Lower leg skin (tissue), 4 donors: ENCODE data around the gene DGKB. TPM values are rescaled to one million over a fixed set of nuclear protein-coding genes. Genes with fewer than 3 reads are reported as not detected.

Experiments used
- DNase-seq, 2 donors: peaks; one replicate each; pipeline ENCODE4 v3.0.0-alpha.2; 2019; ENCODE audit warnings: low spot score in 2 of 2
- H3K4me3 ChIP-seq: fragments of 200-600 bp; sonication (generic); 2 replicates; pipeline ENCODE4 v1.5.1; 2017; ENCODE audit warnings: mild to moderate bottlenecking, low read depth; ENCODE audit not compliant: poor library complexity, severe bottlenecking
- CTCF ChIP-seq, 3 donors: fragments of 450-650 bp; IDR thresholded peaks; one replicate each; pipeline ENCODE4 v1.5.1; 2016; ENCODE audit warnings: antibody characterized with exemption in 3 of 3, mild to moderate bottlenecking in 3 of 3, moderate library complexity in 2 of 3
- POLR2A ChIP-seq, 2 donors: fragments of 450-650 bp; IDR thresholded peaks; one replicate each; pipeline ENCODE4 v1.6.1; 2016 to 2017; ENCODE audit warnings: antibody characterized with exemption in 2 of 2, mild to moderate bottlenecking in 1 of 2, moderate library complexity in 1 of 2
- WGBS, 2 donors: methylation state at CpG; one replicate each; pipeline ENCODE4 v1.1.5; 2018; 5-methylcytosine and 5-hydroxymethylcytosine counted together
- intact Hi-C: fragments of 100-400 bp; cut with DNase I; formaldehyde crosslinking; loops from one replicate; pipeline ENCODE4 v1.15.0; 2023; ENCODE audit warnings: low total_unique reads
- total RNA-seq, 4 donors: library from RNA; depleted of rRNA; stranded (reverse); fragments of >200 nt; gene quantifications; one replicate each; pipeline ENCODE4 v1.1.0, GENCODE V29; 2016

DGKB gene
- total RNA-seq, 4 donors from 2014 or later = 0.05 to 0.58 TPM; not detected in 2

DNA sequence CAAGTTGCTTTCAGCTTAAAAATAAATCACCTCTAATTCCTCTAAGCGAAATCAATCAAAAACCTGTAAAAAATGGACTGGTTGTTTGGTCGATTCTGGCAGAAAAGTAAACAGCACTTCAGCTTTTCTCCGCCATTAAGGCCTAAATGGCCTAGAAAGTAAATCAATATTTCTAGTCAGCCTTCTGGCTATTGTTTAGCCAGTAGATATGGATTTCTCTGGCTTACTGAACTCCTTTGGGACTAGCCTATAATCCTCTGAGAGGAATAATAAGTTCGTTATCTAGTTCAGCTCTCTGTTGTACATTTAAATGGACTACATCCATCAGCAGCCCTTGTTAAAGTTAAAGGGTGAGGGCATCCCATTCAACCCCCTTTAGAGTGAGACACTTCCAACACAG lies 513.0 kb downstream of the DGKB start:
- H3K4me3 ChIP-seq = no peak overlapping the region
- intact Hi-C loops = no loop called here
- no peak for DNase-seq
- WGBS, 2 donors = 59 to 78% methylated on average over 4 of the region's 4 CpGs
- TF ChIP-seq POLR2A (IDR thresholded peaks at IDR 0.05) (no peak), CTCF (IDR thresholded peaks at IDR 0.05) (no peak)

DNA sequence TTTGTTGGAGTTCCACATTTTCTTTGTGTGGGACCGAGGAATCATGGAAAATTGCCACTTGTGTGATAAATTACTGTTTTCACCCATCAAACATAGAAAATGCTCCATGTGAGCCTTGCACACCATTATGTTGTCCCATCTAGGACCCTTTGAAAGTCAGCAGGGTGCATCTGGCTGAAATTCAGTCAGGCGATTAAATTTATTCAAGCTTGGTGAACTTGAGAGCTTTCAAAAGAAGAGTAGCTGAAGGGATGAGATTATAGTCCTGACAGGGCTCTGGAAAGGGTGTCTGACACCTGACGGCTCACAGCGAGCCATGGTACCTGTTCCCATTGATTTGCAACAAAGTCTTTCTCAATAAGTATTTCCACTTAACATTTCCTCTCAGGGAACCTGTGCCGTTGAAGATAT lies 513.4 kb downstream of the DGKB start:
- 82 to 83% methylated on average over 5 of the region's 5 CpGs for WGBS, 2 donors
- intact Hi-C loops = no loop called here
- DNase-seq = no peak
- H3K4me3 ChIP-seq = no peak overlapping the region
- TF ChIP-seq POLR2A (IDR thresholded peaks at IDR 0.05) (no peak), CTCF (IDR thresholded peaks at IDR 0.05) (no peak)

- DNase-seq = no peak
- H3K4me3 ChIP-seq = no peak overlapping the region
- intact Hi-C loops = no loop called here
- TF ChIP-seq POLR2A (IDR thresholded peaks at IDR 0.05) (no peak), CTCF (IDR thresholded peaks at IDR 0.05) (no peak)
- 86 to 89% methylated on average over 3 of the region's 3 CpGs for WGBS, 2 donors
Measured at GRCh38 chr7:14385074-14385473, 517.5 kb downstream of the DGKB start.

DNA sequence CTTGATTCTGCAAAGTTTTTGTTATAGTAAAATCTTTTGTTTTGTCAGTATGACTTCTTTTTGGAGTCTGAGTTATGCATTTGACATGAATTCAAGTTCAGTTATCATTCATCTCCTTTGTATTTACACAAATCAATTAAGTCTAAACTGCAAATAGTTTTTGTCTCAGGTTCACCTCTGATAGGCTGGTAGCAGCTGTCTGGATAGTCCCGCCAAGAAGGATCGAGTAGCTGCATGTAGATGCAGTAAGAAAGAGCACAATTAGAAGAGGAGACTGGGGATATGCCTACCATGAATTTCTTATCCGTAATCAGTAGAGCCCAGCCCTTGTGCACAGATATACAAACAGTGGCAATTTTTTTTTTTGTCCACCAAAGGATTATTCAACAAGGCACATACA lies 520.6 kb downstream of the DGKB start:
- intact Hi-C loops = no loop called here
- TF ChIP-seq CTCF (IDR thresholded peaks at IDR 0.05) (no peak), POLR2A (IDR thresholded peaks at IDR 0.05) (no peak)
- no peak for DNase-seq
- WGBS, 2 donors = 54 to 72% methylated on average over 3 of the region's 3 CpGs
- no peak overlapping the region for H3K4me3 ChIP-seq

DNA sequence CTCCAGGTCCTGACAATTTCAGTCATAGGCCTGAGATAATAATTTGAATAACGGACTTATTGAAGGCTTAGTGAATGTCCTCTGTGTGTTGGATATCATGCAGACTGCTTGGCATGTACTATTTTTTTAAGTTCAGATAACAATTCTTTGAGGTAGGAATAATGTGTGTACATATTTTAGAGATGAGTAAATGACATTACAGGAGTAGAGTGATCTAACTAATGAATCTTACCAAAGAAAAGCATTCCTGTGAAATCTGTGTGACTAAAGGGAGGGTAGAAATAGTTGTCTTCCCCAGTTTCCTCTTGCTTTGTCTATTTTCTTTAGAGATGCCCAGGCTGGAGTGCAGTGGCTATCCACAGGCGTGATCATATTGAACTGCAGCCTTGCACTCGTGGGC lies 521.2 kb downstream of the DGKB start:
- intact Hi-C loops = no loop called here
- WGBS, 2 donors = 76 to 83% methylated on average over 3 of the region's 3 CpGs
- DNase-seq = no peak
- H3K4me3 ChIP-seq = no peak overlapping the region
- TF ChIP-seq POLR2A (IDR thresholded peaks at IDR 0.05) (no peak), CTCF (IDR thresholded peaks at IDR 0.05) (no peak)

- H3K4me3 ChIP-seq = no peak overlapping the region
- 56 to 57% methylated on average over 3 of the region's 3 CpGs for WGBS, 2 donors
- no peak for DNase-seq
- no peak for TF ChIP-seq POLR2A (IDR thresholded peaks at IDR 0.05)
- TF ChIP-seq CTCF (IDR thresholded peaks at IDR 0.05) = no peak
- intact Hi-C loops = no loop called here
Measured at GRCh38 chr7:14380881-14381280, 521.7 kb downstream of the DGKB start.
